ENCODE data around the gene PRKG2. TPM values are rescaled to one million over a fixed set of nuclear protein-coding genes. Genes with fewer than 3 reads are reported as not detected.
"Not testable (repeated sequence)": the region's sequence is repeated elsewhere in the genome, so short reads cannot be mapped to it uniquely, and the experiment has no call there.

The PRKG2 gene
- total and polyA plus RNA-seq, 7 donors, result 0.01 to 0.28 TPM; not detected in 5

- WGBS, 3 donors, result 52 to 68% (median 60%) methylated on average over 4 of the region's 4 CpGs
- H3K4me3 ChIP-seq, result no peak overlapping the region
- no peak for ATAC-seq
- H3K4me1 ChIP-seq, result no peaks in the 10 kb centered on the region
- TF ChIP-seq, protein P1, sequence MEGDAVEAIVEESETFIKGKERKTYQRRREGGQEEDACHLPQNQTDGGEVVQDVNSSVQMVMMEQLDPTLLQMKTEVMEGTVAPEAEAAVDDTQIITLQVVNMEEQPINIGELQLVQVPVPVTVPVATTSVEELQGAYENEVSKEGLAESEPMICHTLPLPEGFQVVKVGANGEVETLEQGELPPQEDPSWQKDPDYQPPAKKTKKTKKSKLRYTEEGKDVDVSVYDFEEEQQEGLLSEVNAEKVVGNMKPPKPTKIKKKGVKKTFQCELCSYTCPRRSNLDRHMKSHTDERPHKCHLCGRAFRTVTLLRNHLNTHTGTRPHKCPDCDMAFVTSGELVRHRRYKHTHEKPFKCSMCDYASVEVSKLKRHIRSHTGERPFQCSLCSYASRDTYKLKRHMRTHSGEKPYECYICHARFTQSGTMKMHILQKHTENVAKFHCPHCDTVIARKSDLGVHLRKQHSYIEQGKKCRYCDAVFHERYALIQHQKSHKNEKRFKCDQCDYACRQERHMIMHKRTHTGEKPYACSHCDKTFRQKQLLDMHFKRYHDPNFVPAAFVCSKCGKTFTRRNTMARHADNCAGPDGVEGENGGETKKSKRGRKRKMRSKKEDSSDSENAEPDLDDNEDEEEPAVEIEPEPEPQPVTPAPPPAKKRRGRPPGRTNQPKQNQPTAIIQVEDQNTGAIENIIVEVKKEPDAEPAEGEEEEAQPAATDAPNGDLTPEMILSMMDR (IDR thresholded peaks at IDR 0.05), result no peak
- H3K9me3 ChIP-seq, result no peaks in the 10 kb centered on the region
- intact Hi-C loops (cut with DNase I), result no loop called here
- no peaks in the 10 kb centered on the region for H3K36me3 ChIP-seq (ENCODE audit: insufficient read depth in 1 of 2, low read depth in 1 of 2)
- no peak for DNase-seq
- H3K27ac ChIP-seq, result no peak overlapping the region
- H3K27me3 ChIP-seq (ENCODE audit: insufficient read depth in 3 of 3, low read length in 2 of 3), result no peaks in the 10 kb centered on the region
Observed at GRCh38 chr4:81227138-81227537, 12.1 kb upstream of the PRKG2 start.

DNA sequence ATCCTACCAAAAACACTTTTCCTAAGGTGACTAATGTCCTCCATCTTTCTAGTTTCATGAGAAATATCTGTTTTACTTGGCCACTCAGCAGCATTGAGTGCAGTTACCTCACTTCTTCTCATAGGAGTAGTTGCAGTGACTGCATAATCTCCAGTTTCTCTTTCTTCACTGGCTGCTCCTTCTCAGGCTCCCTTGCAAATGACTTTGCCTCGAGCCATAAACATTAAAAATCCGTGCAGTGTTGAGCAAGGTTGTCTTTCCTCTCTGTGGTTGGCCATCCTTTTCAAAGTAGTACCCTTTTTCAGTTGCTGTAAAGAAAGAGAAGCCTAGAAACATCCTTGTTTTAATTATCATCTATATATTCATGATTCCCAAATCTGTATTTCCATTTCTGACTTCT, 10.2 kb upstream of the PRKG2 start:
- TF ChIP-seq, protein P1 (IDR thresholded peaks at IDR 0.05), result no peak
- intact Hi-C loops (cut with DNase I), result no loop called here
- H3K36me3 ChIP-seq (ENCODE audit: insufficient read depth in 1 of 2, low read depth in 1 of 2), result no peaks in the 10 kb centered on the region
- no peak overlapping the region for H3K4me3 ChIP-seq
- H3K9me3 ChIP-seq, result no peaks in the 10 kb centered on the region
- ATAC-seq (no peak), DNase-seq (no peak)
- no peaks in the 10 kb centered on the region for H3K4me1 ChIP-seq
- no peaks in the 10 kb centered on the region for H3K27me3 ChIP-seq (ENCODE audit: insufficient read depth in 3 of 3, low read length in 2 of 3)
- WGBS, 3 donors, result 42 to 58% (median 42%) methylated on average over 2 of the region's 2 CpGs
- no peak overlapping the region for H3K27ac ChIP-seq

- H3K4me3 ChIP-seq; intact Hi-C loops (cut with DNase I); DNase-seq; H3K27ac ChIP-seq; ATAC-seq; H3K36me3 ChIP-seq (ENCODE audit: insufficient read depth in 1 of 2, low read depth in 1 of 2); H3K27me3 ChIP-seq (ENCODE audit: insufficient read depth in 3 of 3, low read length in 2 of 3); H3K4me1 ChIP-seq; H3K9me3 ChIP-seq: not testable (repeated sequence)
Observed at GRCh38 chr4:81222082-81222472, 7.1 kb upstream of the PRKG2 start.

GRCh38 chr4:81221303-81222081, 6.5 kb upstream of the PRKG2 start:
- no peak for DNase-seq

DNA sequence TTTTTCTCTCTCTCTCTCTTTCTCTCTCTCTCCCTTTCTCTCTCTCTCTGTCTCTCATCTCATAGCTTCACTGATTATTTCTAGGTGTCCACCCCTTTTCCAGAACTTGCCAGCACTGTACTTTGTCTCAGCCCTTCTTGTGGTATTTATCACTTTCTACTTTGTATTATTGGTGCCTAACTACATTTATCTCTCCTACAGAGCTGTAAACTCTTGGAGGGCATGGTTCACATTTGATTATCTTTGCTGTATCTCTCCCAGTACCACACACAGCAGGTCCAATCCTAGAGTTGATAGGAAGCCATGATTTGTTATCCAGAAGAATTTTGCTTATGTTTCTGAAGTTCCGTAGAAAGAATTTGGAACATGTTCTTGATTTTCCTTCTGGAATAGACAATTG, 5.2 kb upstream of the PRKG2 start:
- H3K9me3 ChIP-seq, result no peaks in the 10 kb centered on the region
- no peaks in the 10 kb centered on the region for H3K36me3 ChIP-seq (ENCODE audit: insufficient read depth in 1 of 2, low read depth in 1 of 2)
- no peaks in the 10 kb centered on the region for H3K4me1 ChIP-seq
- ATAC-seq, result no peak
- intact Hi-C loops (cut with DNase I), result no loop called here
- no peak for DNase-seq
- H3K4me3 ChIP-seq, result no peak overlapping the region
- TF ChIP-seq, protein P1 (IDR thresholded peaks at IDR 0.05), result no peak
- no peak overlapping the region for H3K27ac ChIP-seq
- WGBS, 3 donors, result 88 to 93% (median 89%) methylated on average over 1 of the region's 1 CpG
- peaks cover 3 to 16% (median 3%) of the 10 kb centered on the region in 3 donors for H3K27me3 ChIP-seq (ENCODE audit: insufficient read depth in 3 of 3, low read length in 2 of 3)

More at GRCh38 chr4:81221303-81222081, 6.5 kb upstream of the PRKG2 start:
- H3K27me3 ChIP-seq (ENCODE audit: insufficient read depth in 3 of 3, low read length in 2 of 3), result peaks cover 0 to 9% (median 1%) of the 10 kb centered on the region in 3 donors
- H3K9me3 ChIP-seq, result no peaks in the 10 kb centered on the region
- no peaks in the 10 kb centered on the region for H3K4me1 ChIP-seq
- TF ChIP-seq, protein P1 (IDR thresholded peaks at IDR 0.05), result no peak
- H3K36me3 ChIP-seq (ENCODE audit: insufficient read depth in 1 of 2, low read depth in 1 of 2), result no peaks in the 10 kb centered on the region
- H3K27ac ChIP-seq, result no peak overlapping the region
- no peak overlapping the region for H3K4me3 ChIP-seq
- ATAC-seq, result no peak
- intact Hi-C loops (cut with DNase I), result no loop called here
- 66 to 75% (median 72%) methylated on average over 3 of the region's 3 CpGs for WGBS, 3 donors
